NCI-H146 (cell line): ENCODE measurements around the gene BRD3OS.
"Not testable (repeated sequence)": the region's sequence is repeated elsewhere in the genome, so short reads cannot be mapped to it uniquely, and the experiment has no call there.

ENCODE experiments used
- DNase-seq: peaks from one replicate; lab custom pipeline; 2025; lab: John Stamatoyannopoulos, UW

BRD3OS gene

DNA sequence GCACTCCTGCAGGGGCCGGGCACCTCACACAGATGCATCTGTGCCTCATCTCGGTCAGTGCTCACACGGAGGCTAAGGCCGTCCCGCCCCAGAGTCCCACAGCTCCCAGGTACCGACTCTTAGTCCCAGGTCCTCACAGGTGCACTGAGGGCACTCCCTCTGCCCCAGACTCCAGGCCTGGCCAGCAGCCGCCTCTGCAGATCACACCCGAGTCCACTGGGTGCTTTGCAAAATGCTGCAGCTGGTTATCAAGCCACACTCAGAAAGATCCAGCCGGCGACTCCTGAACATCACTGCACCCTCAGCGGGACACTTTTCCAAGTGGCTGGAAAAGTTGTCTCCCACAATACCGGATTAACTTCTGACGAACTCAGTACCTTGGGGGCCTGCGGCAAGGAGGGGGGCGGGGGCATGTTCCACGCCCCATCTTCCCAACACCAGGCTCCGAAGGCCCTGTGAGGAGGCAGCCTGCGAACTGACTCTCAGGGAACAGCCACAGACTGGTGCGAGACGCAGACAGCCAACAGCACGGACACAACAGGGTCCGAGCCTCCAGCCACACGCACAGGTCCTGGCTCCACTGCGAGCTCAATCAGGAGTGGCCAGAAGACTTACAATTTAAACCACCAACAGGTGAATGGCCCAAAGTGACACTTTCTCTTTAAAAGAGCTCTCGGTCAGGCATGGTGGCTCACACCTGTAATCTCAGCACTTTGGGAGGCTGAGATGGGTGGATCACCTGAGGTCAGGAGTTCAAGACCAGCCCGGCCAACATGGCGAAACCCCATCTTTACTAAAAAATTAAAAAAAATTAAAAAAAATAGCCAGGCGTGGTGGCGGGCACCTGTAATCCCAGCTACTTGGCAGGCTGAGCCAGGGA, 38.5 kb downstream of the BRD3OS start:
- no peak for DNase-seq

DNA sequence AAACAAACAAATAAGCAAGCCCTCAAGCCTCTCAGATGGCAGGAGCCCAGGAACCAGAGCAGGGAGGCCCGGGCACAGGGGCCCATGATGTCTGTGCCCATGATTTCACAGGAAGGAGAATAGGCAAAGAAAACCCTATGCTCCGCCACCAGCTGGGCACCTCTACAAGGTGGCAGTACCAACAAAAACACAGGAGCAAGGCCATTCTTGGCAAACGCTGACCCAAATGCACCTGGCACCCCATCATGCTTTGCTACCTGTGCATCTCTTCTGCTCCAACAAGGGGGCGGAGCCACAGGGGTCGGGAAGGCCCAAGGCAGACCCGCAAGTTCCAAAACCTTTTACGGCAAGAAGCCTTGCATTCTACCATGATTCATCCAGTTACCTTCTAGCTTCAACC, 39.4 kb downstream of the BRD3OS start:
- DNase-seq: no peak

DNA sequence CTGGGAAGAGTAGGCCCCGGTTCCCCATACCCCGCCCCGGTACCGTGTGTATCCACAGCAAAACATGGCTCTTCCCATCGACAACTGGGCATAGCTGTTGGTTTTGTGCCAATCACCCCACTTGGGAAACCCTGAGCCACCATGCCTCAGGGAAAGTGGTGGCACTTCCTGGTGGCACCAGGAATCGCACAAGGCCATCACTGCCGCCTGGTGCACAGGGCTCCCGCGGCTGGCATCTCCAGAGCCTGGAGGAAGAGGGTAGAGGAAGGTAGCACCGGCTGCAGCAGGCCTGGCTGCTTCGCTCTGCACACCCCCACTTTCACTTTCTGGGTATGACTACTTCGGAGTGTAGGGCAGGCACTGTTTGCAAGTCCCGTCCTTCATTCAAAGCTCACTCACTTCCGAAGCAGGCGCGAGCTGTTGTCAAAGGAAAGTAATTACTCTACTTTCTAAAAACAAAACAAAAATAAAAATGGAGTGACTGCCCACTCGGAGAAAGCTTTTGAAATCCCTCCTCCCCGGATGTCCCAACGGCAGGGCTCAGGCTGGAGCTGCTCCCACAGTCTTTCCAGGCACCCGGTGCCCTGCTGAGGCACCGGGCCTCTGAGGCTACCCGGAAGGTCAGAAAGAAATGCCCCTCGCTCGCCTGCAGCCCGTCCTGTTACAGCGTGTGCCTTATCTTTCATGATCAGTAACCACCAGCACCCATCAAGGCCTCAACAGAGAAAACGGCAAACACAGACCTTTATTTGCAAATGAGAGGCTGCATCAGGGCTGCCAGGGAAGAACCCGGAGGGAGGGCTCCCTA, 40.5 kb downstream of the BRD3OS start:
- no peak for DNase-seq

DNA sequence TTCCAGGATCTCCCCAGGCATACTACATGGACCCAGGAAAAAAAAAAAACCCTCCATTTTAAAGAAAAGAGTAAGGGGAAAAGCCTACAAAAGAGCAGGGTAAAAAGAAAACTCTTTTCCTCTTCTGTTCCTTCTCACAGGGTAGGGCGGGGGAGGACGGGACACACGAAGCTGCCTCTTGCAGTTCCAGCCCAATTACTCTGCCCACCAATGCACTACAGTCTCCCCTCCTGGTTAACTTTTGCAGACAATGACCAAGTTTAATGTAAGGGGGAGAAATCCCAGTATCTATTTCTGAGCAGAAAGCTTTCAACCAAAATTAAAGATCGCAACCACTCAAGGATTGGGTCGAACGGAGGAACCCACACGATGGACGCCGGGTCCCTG, 41.2 kb downstream of the BRD3OS start:
- no peak for DNase-seq

DNA sequence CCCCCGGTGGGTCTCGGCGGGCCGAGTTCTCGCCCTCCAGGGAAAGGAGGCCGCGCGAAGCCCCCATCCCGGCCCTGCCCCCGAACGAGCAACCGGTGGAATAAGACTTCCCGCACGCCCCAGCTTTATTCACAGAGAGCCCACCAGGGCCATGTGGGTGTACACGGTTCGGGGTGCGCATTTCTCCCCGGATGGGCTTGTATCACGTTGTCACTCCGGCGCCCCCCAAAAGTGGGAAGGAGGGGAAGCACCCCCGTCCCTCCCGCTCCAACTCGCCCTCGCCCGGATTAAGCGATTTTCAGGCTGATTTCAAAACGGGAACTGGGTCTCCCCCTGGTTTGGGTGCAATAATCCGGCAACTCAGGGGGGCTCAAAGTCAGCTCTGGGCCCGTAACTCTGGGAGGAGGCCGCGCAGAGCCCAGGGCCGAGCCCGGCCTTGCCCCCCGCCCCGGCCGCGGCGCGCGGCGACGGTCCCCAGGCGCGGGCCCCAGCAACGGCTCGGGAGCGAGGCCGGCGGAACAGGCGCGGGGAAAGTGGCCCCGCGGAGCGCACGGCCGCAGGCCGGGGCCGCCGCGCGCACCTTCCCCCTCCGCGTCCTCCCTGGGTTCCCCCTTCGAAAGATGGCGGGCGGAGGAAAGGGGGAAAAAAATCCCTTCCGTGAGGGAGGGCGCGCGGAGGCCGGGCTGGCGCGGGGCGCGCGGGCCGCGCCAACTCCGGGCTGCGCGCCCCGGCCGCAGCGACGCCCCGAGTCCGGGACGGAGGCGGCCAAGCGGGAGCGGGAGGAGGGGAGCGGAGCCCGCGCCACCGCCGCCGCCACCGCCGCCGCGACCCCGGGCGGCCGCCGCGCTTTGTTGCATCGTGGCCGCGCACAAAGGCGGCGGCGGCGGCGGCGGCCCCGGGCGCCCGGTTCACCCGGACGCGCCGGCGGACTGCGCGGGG, 41.9 kb downstream of the BRD3OS start:
- peak; percentile 28 for DNase-seq

DNA sequence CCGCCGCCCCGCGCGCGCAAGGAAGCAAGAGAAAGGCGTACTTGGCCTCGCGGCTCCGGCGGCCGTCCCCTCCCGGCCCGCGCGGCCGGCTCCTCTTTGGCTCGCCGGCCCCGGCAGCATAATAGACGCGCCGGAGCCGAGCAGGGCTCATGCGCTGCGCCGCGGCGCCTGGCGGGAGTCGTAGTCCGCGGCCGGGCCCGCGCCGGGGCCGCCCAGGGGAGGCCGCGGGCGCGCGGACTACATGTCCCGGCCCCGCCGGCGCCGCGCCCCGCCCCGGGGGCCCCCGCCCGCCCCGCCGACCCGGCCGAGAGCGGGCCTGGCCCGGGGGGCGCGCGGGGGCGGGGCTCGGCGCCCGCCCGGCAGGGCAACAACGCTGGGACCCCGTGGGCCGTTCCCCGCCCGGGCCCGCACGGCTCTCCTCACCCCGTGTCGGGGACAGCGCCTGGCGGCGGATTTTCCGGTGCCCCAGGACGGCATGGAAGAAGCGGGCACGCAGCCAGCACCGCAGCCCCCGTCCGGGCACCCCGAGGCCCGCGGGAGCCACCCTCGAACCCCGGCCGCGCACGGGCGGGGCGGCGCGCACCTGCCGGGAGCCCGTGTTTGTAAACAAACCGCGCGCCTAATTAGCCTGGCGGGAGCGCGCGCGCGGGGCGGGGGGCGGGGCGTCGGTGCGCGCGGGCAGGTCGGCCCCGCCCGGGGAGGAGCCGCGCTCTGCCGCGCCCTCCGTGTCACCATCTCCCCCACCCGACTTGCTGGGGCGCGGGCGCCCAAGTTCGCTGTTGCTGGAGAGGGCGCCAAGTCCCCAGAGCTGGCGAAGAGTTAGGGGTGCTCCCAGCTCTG, 42.8 kb downstream of the BRD3OS start, which contains the start of gene BRD3:
BRD3 (minus strand) TSS at position 123 of the 840 bp plus-strand sequence. CDS start 14,549 bp downstream, outside the sequence.
- DNase-seq: peak; percentile 84

DNA sequence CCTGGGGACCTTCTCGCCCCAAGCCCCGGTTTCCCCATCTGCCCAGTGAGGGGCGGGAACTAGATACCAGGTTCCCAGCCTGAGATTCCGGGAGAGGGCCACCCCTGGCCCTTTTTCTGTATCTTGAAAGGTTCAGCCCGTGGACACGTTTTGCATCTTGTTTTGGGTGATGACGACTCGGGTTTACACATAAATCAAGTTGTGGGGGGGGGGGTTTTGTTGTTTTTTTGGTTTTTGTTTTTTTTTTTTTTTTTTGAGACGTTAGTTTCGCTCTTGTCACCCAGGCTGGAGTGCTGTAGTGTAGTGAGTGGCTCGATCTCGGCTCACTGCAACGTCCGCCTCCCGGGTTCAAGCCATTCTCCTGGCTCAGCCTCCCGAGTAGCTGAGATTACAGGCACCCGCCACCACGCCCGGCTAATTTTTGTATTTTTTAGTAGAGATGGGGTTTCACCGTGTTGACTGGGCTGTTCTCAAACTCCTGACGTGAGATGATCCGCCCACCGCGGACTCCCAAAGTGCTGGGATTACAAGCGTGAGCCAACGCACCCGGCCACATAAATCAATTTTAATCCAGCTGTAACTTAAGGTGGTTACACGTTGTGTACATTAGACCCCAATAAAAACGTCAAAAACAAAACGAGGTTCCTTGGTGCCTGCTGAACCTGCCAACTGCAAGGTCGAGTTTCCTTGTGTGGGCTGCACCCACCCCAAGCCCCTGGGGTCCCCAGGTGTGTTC, 43.6 kb downstream of the BRD3OS start:
- DNase-seq: no peak

DNA sequence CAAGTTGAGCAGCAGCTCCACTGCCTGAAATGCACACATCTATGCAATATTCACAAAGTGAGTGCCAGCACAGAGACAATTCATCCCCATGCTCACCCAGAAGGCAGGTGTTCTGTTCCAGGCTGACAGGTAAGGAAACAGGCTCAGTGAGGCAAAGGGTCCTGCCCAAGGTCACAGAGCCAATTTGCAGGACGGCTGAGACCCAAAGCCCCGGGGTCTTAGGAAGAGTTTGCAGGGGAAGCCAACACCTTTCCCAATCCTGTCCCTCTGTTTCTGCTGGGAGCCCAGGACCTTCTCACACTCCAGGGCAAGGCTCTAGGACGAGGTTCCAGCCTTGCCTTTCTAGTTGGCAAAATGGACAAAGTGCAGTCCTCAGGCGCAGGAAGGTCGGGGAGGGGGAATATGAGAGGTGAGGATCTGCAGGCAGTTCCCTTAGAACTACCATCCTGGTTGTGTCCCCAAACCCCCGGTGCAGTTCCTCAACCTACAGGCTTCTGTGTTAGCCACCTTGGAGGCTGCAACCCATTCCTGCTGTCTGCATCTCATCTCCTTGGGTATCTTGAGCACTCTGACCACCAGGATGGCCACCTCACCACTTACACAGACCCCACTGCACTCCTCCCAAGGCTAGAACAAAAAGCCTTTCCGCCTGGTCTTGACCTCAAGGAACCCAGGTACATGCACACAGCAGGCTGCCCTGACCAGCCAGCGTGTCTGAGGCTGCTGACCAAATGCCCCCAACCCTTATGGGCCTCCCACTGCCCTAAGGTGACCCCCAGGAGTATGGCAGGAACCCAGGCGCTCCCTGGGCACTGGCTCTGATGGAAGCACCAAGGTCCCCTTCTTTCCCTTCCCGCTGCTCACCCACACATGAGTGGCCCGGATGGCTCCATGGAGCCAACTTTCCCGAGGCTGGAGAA, 44.5 kb downstream of the BRD3OS start:
- DNase-seq: no peak

DNA sequence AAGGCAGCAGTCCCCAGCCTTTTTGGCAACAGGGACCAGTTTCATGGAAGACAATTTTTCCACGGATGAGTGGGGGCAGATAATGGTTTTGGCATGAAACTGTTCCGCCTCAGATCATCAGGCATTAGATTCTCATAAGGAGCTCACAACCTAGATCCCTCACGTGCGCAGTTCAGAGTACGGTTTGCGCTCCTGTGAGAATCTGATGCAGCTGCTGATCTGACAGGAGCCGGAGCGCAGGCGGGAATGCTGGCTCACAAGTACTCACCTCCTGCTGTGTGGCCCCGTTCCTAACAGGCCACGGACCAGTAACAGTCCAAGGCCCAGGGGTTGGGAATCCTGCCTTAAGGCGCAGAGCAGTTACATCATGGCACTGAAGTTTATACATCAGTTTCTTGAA, 45.9 kb downstream of the BRD3OS start:
- DNase-seq: no peak

DNA sequence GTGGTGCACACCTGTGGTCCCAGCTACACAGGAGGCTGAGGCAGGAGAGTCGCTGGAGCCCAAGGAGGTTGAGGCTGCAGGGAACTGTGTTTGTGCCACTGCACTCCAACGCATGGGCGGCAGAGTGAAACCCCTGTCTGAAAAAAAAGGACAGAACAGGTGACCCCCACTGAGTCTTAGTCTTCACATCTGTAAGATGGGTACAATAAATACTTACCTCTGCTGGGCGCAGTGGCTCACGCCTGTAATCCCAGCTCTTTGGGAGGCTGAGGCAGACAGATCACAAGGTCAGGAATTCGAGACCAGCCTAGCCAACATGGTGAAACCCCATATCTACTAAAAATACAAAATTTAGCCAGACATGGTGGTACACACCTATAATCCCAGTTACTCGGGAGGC, 47.4 kb downstream of the BRD3OS start:
- not testable (repeated sequence) for DNase-seq

DNA sequence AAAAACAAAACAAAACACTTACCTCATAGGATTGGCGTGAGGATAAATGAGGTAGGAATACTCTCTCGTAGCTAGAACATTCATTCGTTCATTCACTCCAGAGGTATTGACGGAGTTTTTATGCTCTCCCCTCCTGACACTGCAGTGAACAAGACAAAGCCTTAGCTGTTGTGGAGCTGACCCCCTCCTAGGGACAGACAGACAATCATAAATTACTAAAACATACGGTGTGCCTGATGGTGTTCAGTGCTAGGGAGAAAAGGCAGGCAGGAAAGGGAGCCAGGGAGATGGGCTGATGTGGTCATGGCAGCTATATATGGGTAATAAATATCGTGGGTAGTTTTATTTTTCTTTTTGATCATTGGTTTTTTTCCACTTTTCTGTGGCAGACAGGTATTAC, 48.2 kb downstream of the BRD3OS start:
- no peak for DNase-seq

DNA sequence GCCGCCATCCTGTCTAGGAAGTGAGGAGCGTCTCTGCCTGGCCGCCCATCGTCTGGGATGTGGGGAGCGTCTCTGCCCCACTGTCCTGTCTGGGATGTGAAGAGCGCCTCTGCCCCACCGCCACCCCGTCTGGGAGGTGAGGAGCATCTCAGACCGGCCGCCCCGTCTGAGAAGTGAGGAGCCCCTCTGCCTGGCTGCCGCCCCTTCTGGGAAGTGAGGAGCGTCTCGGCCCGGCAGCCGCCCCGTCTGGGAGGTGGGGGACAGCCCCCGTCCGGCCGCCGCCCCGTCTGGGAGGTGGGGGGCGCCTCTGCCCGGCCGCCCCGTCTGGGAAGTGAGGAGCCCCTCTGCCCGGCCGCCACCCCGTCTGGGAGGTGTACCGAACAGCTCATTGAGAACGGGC, 50.4 kb downstream of the BRD3OS start:
- not testable (repeated sequence) for DNase-seq

DNA sequence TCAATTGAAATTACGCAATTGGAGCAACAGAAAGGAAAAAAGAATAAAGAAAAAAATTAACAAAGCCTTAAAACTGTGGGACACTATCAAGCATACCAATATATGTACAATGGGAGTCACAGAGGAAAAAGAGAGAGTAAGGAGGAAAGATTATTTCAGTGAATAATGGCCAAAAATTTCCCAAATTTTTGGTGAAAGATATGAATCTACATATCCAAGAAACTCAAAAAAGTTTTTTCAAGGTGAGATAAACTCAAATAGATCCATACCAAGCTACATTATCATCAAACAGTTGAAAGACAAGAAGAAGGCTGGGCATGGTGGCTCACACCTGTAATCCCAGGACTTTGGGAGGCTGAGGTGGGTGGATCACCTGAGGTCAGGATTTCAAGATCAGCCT, 51.4 kb downstream of the BRD3OS start:
- no peak for DNase-seq
